ENCODE measurements around the gene JADE1.

The JADE1 gene

DNA sequence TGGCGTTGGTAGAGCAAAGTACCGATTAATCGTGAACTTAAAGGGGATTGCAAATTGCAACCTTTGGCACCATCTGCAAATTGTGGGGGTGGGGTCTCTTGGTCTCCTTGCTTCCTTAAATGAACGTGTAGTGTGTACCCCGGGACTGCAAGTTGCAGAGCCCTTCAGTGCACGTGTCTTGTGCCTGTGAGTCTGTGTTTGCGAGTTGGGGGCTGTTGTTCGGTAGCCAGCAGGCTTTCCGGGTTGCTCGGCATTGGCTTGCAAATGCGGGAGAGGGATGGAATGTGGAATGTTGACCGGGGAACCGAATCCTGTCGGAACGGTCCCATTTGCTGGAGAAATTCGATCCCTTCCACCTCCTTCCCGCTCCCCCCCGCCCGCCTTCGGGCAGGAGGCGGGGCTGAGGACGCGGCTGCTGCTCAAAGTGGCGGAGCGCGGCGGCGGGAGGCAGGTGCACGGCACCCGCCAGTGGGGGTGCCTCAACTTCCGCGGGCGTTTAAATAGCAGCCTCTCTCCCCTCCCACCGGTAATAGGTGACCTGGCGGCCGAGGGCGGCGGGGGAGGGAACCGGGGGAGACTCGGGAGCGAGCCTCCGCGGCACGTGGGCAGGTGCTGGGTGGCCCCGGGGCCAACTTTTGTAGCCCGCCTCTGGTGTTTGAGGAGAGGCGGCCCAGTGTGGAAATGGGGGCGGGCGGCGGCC is 1.5 kb downstream of the JADE1 start:
- DNase-seq (ENCODE audit: low read depth) = peak; percentile 66

DNA sequence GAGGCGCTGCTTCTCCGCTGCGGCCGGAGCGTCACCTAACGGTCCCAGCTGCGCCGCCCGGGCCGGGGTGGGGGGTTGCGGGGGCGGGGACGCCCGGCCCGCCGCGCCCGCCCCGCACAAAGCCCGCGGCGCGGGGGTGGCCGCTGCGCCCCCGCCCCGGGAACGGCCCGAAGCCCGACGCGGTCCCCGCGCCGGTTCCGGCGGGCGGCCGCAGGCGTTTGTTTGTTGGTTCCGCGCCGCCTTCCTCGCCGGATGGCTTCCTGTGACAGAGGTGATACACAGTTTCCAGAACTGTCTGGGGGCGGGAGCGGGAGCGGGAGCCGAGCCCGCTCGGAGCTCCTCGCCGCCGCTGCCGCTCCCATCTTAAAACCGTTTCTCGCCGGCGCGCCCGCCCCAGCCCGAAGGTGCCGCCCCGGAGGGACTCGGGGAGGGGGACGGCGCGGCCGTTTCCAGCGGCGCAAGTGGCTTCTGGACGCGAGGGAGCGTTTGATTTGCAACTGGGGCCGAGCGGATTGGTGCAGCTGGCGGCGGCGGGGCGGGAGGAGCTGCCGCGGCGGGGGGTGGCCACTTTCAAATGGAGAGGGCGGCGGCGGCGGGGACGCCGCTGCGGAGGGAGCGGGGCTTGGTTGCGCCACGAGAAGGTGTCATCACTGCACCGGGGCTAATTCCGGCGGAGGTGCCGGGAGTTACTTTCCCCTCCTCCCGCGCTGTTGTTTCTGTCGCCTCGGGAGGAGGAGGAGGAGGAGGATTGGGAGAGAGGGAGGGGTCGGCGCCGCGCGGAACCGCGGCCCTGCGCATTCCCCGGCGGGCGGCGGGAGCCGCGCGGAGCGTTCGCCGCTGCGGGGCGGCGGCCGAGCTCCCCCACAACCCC is 2.3 kb downstream of the JADE1 start:
- DNase-seq (ENCODE audit: low read depth) = peak; percentile 77

DNA sequence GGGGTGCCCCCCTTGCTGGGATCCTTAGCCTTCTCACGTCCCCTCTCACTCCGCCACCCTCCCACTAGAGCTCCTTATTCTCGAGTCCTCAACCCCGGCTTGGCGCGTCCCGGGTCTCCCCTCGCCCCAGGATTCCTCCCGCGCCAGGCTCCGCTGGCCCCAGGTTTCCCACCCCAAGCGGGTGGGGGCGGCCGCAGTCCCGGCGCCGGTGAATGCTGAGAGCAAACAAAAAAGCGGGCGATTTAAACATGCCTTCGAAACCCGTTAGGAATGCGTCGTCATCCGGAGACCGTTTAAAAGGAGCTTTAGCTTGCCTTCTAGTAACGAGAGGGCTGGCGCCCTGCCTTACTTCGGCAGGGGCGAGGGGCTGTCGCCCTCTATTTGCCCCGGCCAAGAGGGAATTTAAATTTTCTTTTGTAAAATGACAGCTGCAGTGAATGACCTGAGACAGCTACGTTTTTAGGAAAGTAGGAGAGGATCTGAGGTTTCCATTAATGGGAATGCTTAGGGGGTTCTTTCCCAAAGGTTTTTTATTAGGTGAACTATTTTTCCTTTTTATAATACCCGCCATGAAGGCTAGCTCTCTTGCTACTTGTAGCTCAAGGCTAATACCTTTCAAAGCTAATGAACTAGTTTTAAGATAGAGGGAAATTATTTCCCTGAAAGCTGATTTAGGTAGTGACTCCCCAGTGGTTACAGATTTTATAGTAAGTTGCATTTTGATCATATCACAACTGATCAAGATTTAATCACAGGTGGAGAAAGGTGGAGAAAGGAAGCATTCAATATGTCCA is 3.1 kb downstream of the JADE1 start:
- DNase-seq (ENCODE audit: low read depth) = peak; percentile 26

DNA sequence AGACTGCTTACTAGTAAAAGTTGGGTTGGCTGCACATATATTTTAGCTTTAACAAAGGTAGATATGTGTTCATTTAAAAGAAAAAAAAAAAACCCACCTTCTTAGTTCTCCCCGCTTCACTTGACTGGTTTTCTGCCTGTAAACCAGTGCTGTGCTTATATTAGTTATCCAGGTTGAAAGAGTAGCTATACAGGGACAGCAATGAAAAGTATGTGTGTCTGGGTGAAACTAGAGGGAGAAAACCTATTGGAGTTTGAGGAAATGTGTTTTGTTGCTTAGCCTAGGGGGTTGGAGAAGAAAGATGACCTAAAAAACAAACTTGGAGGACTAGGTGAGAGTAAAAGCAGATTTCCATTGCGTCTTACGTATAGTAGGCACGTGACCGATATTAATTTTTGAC is 4.5 kb downstream of the JADE1 start:
- DNase-seq (ENCODE audit: low read depth) = no peak

DNA sequence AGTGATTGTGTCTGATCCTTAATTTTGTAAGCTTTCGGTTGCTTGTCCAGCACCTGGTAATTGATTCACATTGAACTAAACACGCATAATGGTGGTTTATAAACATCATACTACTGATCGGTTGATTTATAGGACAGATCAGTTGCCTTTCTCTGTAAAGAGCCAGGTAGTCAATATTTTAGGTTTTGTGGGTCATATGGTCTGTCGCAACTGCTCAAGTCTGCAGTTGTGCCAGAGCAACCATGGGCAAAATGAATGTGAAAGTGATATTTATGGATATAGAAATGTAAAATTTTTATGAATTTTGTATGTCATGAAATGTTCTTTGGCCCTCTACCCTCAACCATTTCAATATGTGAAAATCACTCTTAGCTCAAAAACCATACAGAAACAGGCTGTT is 8.9 kb downstream of the JADE1 start:
- DNase-seq (ENCODE audit: low read depth) = no peak

DNA sequence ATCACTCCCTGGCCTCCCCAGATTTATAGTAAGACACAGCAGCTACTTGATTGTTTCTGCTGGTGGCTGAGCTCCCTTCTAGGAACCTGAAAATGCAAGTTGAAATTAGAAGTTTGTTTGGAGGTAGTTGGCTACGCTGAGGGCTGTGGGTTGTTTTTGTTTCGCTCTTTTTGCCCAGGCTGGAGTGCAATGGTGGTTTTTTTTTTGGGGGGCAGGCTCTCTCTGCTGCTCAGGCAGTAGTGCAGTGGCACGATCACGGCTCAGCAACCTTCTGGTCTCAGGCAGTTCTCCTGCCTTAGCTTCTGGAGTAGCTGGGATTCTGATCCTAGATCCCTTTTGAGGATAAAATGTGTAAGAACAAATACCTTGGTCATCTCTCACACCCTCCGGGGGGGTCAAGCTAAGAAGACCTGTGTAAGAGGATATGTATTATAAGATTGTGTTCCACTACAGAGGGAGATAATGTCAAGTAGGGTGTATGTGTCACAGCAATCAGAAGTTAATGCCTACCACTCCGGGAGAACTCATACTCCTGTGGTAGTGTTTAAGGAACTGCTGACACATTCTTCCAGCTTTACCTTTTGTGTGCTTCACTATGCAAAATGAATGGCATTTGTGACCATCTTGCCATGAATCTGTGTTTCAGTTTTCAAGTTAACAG is 9.7 kb downstream of the JADE1 start:
- no peak for DNase-seq (ENCODE audit: low read depth)

DNA sequence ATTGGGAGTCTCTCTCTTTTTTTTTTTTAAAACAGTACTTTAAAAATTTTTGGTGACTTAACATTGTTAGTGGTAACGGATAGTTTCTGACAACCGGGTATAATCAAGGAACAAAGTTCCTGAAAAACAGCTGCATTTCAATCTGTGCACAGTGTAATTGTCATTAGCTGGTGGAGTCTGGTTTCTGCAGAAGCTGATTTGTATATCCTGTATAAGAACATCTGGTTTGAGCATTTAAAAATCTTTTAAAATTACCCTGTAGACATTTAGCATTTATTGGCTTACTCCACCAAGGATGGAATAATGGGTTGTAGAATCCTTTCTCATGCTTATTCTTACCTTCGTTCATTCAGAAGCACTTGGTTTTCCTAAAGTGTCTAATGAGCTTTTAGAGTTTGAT is 11.2 kb downstream of the JADE1 start:
- no peak for DNase-seq (ENCODE audit: low read depth)

DNA sequence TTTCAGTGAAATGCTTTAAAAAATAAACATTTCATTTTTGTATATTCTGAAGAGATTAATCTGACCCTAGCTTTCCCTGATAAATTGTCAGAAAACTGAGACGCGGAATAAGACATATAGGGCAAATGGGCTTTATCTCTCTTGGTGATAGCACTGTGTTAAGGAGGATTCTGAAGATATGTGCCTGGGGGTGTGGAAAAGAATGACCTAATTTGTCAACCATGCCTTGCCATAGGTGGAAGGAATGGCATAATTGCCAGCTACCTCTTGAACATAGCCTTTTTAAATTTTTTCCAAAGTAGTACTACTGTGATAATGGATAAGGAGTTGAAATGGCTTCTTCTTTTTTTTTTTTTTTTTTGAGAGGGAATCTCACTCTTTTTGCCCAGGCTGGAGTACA is 11.7 kb downstream of the JADE1 start:
- no peak for DNase-seq (ENCODE audit: low read depth)

DNA sequence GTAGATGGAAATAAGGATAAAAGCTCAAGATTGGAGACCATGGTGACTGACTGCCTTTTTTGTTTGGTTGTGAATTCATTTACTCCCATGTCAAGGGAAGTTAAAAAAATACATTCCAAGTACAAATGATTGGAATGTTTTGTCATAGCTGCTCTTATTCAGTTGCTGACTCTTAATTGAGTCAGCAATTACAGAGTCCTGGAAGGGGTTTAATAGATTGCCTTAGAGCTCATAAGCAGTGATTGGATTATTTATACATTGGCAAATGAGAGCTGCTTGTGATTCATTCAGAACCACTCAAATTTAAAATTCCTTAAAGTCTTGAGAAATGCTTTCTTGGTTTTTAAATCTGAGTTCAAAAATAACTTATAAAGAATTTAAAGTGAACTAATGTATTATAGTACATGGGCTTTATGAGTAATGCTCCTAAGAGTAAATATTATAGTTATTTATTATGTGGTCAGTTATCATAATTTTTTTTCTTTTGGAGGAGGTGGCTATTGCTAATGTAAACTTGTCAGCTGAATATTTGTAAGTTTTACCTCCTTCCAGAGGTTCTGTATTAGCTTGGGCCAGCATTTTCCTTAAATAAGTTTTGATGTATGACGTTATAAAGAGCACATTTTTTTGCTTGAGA is 13.6 kb downstream of the JADE1 start:
- no peak for DNase-seq (ENCODE audit: low read depth)

DNA sequence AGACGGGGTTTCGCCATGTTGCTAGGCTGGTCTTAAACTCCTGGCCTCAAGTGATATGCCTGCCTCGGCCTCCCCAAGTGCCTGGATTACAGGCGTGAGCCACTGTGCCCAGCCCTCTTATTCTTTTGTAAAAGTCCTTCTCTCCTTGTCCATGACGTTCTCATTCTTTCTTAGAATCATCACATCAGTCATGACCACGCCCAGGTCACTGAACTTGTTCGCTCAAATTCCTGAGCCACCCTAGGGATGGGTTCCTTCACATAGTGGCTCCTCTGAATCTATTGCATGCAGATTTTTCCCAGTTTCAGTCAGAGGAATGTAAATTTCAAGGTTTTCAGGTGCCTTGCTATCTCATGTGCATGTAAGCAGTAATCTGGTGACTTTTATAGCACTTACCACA is 15.7 kb downstream of the JADE1 start:
- DNase-seq (ENCODE audit: low read depth) = no peak

DNA sequence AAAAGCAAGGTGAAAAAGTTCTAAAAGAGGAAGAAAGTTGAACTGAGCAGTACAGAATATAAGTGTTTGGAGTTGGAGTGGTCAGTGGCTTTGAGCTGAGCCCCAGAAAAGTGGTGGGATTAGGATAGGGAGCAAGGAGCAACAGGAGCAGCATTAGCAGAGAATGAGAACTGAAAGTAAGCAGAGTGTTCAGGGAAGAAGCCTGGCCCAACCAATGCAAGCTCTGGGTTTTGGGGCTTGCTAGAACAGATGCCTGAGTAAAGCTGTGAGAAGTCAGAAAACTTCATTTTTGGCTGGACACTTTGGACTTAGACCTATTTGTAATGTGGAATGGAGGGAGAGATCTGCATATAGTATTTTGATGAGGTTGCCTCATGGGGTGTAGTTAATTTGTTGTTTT is 17.8 kb downstream of the JADE1 start:
- no peak for DNase-seq (ENCODE audit: low read depth)

DNA sequence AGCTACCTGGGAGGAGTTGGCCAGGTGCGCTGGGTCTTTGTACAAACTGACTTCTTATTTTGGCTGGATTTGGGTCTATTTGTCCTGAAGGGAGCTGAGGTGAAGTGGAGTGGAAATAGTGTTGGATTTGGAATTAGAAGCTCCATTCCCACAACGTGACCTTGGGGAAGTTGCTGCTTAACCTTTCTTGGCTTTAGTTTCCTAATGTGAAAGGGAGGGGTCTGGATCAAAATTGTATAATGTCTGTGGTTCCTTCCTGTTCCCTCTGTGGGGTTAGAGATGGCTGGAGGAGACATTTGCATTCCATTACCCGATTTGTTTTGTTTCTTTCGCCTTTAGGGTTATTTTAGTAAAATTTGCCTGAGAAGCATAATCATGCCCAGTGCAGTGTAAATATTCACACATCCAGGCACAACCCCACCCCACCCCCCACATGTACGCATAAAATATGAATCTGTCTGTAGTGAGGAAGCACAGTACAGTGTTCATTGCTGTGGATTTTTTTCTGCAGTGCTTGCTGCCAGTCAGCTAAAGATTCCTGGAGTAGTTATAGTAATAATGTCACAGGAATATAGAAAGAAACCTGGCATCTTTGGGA is 21.5 kb downstream of the JADE1 start:
- DNase-seq (ENCODE audit: low read depth) = no peak

DNA sequence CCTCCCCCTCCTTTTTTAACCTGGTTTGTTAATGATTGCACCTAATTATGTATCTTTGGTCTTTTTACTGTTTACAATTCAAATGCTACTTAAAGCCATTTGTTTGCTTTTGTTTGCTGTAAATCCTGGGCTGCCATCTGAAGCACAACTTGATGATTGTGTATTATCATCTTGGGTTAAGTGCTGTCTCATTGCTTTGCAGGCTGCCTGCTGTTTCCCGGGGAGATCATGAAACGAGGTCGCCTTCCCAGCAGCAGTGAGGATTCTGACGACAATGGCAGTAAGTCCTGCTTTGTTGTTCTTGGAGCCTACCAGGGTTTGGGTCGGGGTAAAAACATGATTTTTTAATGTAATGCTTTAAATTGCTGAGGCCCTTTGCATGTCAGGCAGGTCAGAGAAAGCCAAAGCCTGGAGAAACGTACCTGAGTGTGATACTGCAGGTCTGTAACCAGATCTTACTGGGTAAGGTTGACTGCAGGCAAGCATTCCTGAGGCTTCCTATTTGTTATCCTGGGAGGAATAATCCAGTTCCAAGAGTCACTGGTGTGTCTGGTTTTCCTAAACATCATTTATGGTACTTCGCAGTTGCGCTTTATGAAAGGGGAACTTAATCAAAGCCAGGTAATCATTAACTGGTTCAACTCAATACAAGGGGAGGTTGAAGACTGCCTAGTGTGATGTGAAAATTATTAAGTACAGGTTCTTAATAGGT is 22.2 kb downstream of the JADE1 start:
- no peak for DNase-seq (ENCODE audit: low read depth)

DNA sequence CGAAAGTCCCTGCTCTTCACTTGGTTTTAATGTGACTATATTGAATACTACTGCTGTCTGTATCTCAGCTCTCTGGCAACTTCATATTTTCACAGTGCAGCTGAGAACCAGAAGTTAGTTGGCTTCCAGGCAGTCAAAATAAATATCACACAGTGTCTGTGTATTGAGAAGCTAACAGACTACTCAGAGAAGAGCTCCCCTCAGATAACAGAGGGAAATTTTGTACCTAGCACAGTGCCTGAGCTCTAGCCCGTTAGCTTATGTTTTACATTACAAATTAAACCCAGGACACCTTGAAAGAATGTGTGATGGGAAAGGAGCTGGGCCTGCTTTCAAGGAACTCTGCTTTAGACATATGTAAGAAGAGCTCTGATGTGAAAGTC is 22.7 kb downstream of the JADE1 start:
- no peak for DNase-seq (ENCODE audit: low read depth)

DNA sequence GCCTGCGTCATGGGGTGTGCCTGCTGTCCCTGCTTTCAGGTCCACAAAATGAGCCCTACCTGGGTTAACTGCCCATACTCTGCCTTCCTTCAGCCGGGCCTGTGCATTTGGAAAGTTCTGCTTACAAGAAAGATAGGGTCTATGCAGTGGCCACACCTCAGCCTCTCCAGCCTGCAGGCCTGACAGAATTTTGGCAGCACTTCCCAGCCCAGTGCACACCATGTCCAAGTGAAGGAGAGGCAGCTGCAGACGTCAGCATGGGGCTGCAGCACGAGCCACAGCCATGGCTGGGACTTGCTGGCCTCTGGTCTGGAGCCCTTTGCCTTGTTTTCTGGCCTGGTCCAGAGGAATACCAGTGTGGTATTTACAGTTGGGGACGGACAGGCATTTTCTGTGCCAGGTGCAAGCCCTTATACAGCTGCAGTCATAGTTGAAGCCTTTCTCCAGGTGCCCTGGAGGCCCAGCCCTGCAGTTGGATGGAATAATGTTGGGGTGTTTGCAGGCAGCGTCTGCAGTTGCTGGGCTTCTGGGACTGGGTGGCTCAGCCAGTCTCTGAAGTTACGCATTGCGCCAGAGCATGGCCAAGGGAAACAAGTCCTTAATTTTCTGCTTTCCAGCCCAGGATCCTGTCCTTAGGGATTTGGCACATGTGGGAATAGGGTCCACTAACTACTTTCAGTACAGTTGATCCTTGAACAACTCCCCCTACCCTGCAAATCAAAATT is 26.2 kb downstream of the JADE1 start:
- no peak for DNase-seq (ENCODE audit: low read depth)

DNA sequence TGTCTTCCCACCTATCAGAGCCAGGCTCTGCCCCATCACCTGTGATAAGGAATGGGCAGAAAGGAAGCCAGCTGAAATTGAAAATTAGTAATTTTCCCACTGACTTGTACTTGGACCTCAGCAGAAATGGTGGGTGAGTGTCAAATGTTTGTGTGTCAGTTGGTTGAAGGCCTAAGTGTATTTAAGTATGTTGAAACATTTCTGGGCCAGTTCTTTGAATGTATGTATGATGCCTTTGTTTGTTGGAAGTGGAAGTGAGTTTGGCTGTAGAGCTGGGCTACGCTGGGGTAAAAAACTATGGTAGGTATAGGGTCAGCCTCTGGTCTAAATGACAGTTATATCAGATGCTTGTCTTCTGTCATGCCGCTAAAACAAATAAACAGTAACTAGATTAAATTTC is 27.7 kb downstream of the JADE1 start:
- no peak for DNase-seq (ENCODE audit: low read depth)

DNA sequence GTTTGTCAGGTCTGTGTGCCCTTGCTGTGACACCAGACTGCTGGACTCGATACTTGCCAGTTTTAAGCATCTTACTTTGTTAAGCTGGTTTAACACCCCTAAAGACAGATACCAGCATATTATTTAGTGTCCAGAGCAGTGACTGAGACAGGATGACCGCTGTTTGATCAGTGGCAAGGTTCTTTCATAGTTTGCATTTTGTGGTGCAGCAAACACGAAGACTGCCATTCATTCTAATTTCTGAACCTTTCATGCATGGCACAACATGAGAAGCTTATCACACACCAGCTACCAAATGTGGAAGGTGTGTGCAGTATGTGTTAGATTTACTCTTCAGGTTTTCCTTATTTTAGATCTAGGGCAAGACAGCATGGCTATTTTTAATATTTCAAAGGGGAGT is 28.2 kb downstream of the JADE1 start:
- no peak for DNase-seq (ENCODE audit: low read depth)

DNA sequence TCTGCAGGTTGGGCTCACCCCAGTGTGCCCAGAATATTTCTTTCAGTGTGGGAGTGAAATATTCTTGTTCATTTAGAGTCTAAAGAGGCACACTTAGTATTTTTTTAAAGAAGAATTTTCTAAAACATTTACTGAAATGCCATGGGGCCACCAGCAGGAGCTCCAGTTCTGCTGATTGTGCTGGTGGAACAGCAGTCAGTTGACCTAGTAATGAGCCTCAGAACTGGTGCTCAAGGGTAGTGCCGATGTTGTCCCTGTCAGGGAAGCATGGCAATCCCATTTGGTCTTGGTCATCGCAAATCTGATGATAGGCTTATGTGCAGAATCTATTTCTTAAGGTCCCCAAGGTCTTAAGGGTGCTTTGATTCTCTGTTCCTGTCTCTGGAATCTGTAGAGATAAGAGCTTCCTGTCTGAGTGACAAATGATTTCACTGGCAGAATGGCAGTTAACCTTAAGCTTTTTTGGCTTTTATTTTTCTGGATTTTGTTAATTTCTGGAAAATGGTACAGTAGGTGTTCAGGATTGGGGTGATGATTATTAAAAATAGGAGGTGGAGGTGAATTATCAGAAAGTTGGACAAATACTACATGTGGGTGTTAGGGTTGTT is 31.3 kb downstream of the JADE1 start:
- no peak for DNase-seq (ENCODE audit: low read depth)

DNA sequence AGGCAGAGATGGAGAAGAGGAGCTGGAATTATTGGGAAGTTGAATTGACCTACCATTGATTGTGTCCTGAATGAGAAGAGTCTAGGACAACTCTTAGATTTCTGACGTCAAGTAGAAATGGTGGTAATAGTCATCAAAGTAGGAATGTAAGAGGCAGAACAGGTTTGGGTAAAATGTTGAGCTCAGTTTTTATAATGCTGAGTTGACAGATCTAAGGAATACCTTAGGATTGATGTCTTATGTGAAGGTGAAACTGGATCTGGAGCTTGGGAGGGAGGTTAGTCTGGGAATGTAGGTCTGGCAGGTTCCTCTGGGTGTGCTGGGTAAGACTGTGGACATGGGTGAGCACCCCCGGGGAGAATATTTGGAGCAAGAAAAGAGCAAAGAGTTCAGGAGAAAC is 31.9 kb downstream of the JADE1 start:
- DNase-seq (ENCODE audit: low read depth) = no peak

DNA sequence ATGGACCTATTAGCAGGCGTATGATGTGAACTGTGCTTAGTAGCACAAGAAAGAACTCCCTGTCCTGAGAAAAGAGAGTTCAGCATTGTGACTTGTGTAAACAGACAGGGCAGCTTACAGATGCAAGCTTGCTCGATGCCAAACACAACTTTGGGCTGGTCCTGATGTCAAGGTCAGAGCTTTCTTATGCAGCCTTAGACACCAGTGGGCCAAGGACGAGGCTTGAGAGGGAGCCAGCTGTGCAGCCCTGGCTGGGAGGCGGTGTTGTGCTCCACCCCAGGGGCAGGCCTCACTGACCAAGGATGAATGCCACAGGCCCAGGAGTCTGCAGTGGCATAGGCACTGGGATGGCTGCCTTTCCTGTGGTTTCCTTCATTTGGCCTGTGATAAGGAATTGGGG is 35.4 kb downstream of the JADE1 start:
- DNase-seq (ENCODE audit: low read depth) = no peak

Measured in stimulated activated CD8-positive, alpha-beta memory T cell treated with anti-CD3 and anti-CD28 coated beads, Interleukin-4, amount 100 ng/mL, for 24 hours (primary cell).